Neuron (in vitro differentiated cells): ENCODE results near the gene PLA2G2E.
"Not testable (repeated sequence)": the region's sequence is repeated elsewhere in the genome, so short reads cannot be mapped to it uniquely, and the experiment has no call there.

Experiments
- H2AFZ ChIP-seq: one replicate; pipeline ENCODE4 v1.6.1; 2013; ENCODE audit warnings: low read depth, mild to moderate bottlenecking, inconsistent platforms, low read length, moderate library complexity
- H3K27me3 ChIP-seq: one replicate; pipeline ENCODE4 v1.6.1; 2013; ENCODE audit warnings: low read length; ENCODE audit not compliant: insufficient read depth
- H3K36me3 ChIP-seq: one replicate; pipeline ENCODE4 v1.6.1; 2013; ENCODE audit warnings: low read length; ENCODE audit not compliant: insufficient read depth
- H3K4me1 ChIP-seq: one replicate; pipeline ENCODE4 v1.6.1; 2013; ENCODE audit warnings: low read length; ENCODE audit not compliant: insufficient read depth
- H3K4me3 ChIP-seq: 2 replicates; pipeline ENCODE4 v1.5.1; 2013; ENCODE audit warnings: mild to moderate bottlenecking, low read length, moderate library complexity
- H3K9me3 ChIP-seq: one replicate; pipeline ENCODE4 v1.6.1; 2013; ENCODE audit warnings: low read length

The PLA2G2E gene

DNA sequence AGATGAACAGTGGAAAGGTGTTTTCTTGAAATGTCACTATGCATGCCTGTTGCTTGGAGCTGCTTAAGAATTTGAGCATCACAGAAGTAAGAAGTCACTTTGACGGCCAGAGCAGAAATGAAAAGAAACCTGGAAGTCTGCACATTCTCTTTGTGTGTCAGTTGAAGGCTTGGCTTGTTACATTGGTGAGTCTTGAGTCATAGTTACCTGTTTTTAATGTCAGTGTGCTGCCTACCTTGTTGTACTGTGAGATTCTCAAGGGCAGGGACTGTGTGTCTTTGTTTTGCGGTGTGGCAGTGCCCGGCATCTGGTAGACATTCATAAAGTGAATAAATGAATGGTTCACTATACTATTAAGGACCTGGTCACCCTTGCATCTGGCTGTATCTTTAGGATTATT, 31.3 kb downstream of the PLA2G2E start:
- Histone ChIP-seq H2AFZ (no peak overlapping the region), H3K4me3 (no peak overlapping the region), H3K4me1 (no peaks in the 10 kb centered on the region), H3K36me3 (peaks cover 58% of the 10 kb centered on the region), H3K9me3 (no peaks in the 10 kb centered on the region), H3K27me3 (no peaks in the 10 kb centered on the region)

DNA sequence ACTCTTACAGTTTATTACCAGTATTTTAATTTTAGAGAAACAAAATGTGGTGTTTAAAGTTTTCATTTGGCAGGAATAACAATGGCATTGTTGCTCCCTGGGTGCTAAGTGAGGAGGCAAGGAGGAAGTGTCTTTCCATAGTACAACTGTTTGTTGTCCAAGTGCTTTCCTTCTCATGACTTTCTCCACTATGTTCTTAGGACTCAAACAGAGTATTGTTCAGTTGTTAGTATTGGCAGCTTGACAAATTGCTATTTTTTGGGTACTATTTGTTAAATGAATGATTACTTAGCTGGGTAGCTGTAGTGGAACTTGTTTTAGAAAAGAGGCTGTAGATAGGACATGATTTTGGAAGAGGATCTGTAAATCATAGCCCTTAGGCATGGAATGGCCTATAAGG, 33.8 kb downstream of the PLA2G2E start:
- Histone ChIP-seq H2AFZ (no peak overlapping the region), H3K27me3 (no peaks in the 10 kb centered on the region), H3K4me3 (no peak overlapping the region), H3K36me3 (peaks cover 46% of the 10 kb centered on the region), H3K4me1 (no peaks in the 10 kb centered on the region), H3K9me3 (no peaks in the 10 kb centered on the region)

DNA sequence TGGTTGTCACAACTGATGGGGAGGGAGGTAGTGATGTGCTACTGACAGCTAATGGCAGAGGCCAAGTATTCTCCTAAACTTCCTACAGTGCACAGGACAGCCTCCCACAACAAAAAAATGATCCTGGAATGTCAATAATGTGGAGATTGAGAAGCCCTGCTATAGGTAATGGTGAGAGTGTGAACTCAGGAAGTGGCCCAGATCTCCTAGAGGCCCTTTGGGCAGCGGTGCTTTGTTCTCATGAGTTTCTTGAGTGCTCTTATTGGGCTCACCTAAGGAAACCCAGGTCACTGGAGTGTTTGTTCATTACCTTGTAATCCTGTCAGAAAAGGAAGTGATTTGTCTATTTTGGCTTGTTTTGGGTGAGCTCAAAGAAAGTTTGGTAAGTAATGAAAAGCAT, 35.3 kb downstream of the PLA2G2E start:
- H3K4me1 ChIP-seq = peaks cover 12% of the 10 kb centered on the region
- peaks cover 33% of the 10 kb centered on the region for H3K36me3 ChIP-seq
- H3K4me3 ChIP-seq = no peak overlapping the region
- no peaks in the 10 kb centered on the region for H3K27me3 ChIP-seq
- no peak overlapping the region for H2AFZ ChIP-seq
- H3K9me3 ChIP-seq = no peaks in the 10 kb centered on the region

GRCh38 chr1:19885821-19886220, 37.6 kb downstream of the PLA2G2E start:
- H3K9me3 ChIP-seq = no peaks in the 10 kb centered on the region
- H3K27me3 ChIP-seq = no peaks in the 10 kb centered on the region
- no peak overlapping the region for H3K4me3 ChIP-seq
- peaks cover 13% of the 10 kb centered on the region for H3K36me3 ChIP-seq
- peaks cover 18% of the 10 kb centered on the region for H3K4me1 ChIP-seq
- H2AFZ ChIP-seq = no peak overlapping the region

DNA sequence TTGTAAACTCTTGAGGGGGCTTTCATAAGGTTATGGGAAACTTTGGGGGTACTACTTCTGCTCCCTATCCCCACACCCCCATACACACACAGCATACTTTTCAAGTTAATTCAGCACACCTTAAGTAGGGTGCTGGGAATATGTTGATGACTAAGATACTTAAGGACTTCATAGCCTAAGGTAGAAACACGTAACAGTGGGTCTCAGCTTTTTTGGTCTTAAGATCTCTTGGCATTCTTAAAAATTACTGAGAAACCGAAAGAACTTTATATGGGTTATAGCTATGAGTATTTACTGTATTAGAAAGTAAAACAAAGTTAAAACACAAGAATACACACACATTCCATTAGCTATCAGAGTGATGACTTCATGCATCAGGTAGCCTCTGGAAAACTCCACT, 39.1 kb downstream of the PLA2G2E start:
- Histone ChIP-seq H3K27me3 (no peaks in the 10 kb centered on the region), H3K9me3 (no peaks in the 10 kb centered on the region), H2AFZ (no peak overlapping the region), H3K4me1 (peaks cover 18% of the 10 kb centered on the region), H3K36me3 (peaks cover 4% of the 10 kb centered on the region), H3K4me3 (no peak overlapping the region)

DNA sequence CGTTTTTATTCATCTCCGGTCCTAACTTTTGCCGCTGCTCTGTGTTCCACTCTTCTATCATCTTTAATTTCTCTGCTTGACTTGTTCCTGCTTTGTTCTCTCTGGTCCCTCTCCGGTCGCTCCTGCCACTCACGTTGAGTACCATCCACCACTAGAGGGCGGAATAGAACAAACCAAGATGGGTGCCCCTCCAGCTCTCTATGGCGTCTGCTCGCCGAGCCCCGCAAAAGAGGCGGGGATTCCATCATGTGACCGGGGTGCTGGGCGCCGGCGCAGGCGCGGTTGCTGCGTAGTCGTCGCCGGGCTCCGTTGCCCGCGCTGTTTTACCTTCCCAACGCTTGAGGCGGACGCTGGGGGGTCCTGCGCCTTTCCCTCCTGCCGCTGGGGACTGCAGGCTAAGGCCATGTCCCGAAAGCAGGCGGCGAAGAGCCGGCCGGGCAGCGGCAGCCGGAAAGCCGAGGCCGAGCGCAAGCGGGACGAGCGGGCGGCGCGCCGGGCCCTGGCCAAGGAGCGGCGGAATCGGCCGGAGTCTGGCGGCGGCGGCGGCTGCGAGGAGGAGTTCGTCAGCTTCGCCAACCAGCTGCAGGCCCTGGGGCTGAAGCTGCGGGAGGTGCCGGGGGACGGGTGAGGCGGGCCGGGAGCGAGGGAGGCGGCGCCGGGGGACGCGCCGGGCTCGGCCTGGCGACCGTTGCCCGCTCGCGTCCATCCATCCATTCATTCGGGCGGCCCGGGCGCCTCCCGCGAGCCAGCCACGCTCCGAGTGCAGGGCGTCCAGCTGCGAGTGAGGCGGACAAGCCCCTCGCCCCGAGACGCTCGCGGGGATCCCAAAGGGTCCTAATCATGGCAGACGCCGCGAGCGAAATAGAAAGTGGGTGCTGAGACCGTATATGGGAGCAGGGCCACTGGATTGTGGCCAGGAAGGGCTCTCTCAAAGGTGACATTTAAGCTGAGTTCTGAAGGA, 41.0 kb downstream of the PLA2G2E start, which contains the start of gene OTUD3:
Gene OTUD3 (plus strand): TSS at position 285 of the 961 bp plus-strand sequence. CDS start 119 bp downstream, at position 404.
- H3K27me3 ChIP-seq = no peaks in the 10 kb centered on the region
- H3K4me1 ChIP-seq = peaks cover 18% of the 10 kb centered on the region
- H3K4me3 ChIP-seq = peak within 1 kb of the TSS; percentile 64
- no peaks in the 10 kb centered on the region for H3K9me3 ChIP-seq
- H3K36me3 ChIP-seq = peaks cover 4% of the 10 kb centered on the region
- H2AFZ ChIP-seq = peak within 1 kb of the TSS; percentile 81

DNA sequence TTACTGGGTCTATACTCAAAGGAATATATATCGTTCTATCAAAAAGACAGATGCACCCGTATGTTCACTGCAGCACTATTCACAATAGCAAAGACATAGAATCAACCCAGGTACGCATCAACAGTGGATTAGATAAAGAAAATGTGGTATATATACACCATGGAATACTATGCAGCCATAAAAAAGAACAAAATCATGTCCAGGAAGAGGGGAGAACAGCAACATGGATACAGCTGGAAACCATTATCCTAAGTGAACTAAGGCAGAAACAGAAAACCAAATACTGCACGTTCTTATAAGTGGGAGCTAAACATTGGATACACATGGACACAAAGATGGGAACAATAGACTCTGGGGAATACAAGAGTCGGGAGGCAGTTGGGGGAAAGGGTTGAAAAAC, 42.6 kb downstream of the PLA2G2E start:
- not testable (repeated sequence) for H3K27me3 ChIP-seq, H3K4me3 ChIP-seq, H3K36me3 ChIP-seq, H2AFZ ChIP-seq, H3K9me3 ChIP-seq
- H3K4me1 ChIP-seq = peaks cover 18% of the 10 kb centered on the region

- Histone ChIP-seq H3K36me3 (no peaks in the 10 kb centered on the region), H2AFZ (no peak overlapping the region), H3K27me3 (no peaks in the 10 kb centered on the region), H3K4me1 (peaks cover 18% of the 10 kb centered on the region), H3K9me3 (no peaks in the 10 kb centered on the region), H3K4me3 (no peak overlapping the region)
Observed at GRCh38 chr1:19879661-19880060, 43.8 kb downstream of the PLA2G2E start.

- H2AFZ ChIP-seq = no peak overlapping the region
- no peaks in the 10 kb centered on the region for H3K9me3 ChIP-seq
- H3K4me1 ChIP-seq = peaks cover 18% of the 10 kb centered on the region
- H3K4me3 ChIP-seq = no peak overlapping the region
- H3K36me3 ChIP-seq = no peaks in the 10 kb centered on the region
- H3K27me3 ChIP-seq = no peaks in the 10 kb centered on the region
Observed at GRCh38 chr1:19879227-19879626, 44.2 kb downstream of the PLA2G2E start.

DNA sequence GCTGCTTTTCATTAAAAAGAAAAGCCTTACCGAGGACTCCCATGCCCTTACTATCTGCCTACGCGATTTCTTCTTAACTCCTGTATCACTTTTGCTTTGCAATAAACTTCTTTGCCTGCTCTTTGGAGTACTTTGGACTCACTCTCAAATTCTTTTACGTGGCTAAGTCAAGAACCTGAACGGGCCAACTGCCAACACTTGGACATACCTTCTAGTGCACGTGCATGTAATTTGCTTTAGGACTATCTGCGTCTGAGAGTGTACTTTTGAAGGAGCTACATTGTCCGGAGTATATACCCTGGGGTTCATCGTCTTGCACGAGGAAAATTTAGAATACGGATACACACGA, 44.8 kb downstream of the PLA2G2E start:
- Histone ChIP-seq H3K36me3 (no peaks in the 10 kb centered on the region), H3K4me1 (peaks cover 11% of the 10 kb centered on the region), H3K27me3 (no peaks in the 10 kb centered on the region), H3K9me3 (no peaks in the 10 kb centered on the region), H3K4me3 (no peak overlapping the region), H2AFZ (no peak overlapping the region)

- H3K9me3 ChIP-seq = no peaks in the 10 kb centered on the region
- peaks cover 6% of the 10 kb centered on the region for H3K4me1 ChIP-seq
- no peaks in the 10 kb centered on the region for H3K27me3 ChIP-seq
- no peaks in the 10 kb centered on the region for H3K36me3 ChIP-seq
- no peak overlapping the region for H3K4me3 ChIP-seq
- H2AFZ ChIP-seq = no peak overlapping the region
Observed at GRCh38 chr1:19877821-19878636, 45.4 kb downstream of the PLA2G2E start.

DNA sequence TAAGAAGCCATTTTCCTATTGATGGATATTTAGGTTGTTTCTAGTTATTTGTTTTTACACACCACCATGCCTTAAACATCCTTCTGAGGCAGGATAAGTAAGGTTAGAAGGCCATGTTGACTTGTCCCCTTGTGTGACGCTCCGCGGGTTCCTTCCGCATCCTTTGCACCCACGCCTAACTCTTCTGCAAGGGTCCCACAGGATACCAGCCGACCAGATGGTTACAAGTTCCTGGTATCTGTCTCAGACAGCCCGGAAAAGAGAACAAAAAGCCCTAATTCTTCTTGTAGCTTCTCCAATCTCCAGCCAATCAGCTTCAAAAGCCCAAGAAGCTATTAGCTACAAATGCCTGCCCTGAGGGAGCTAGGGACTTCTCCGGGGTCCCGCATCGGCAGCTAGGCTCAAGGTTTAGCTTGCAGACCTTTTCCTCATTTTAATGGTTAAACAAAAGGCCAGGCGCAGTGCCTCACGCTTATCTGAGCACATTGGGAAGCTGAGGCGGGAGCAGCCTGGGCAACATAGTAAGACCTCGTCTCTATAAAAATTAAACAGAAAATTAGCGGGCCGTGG, 46.2 kb downstream of the PLA2G2E start:
- Histone ChIP-seq H3K4me1 (peaks cover 4% of the 10 kb centered on the region), H3K36me3 (no peaks in the 10 kb centered on the region), H3K9me3 (no peaks in the 10 kb centered on the region), H2AFZ (no peak overlapping the region), H3K4me3 (no peak overlapping the region), H3K27me3 (no peaks in the 10 kb centered on the region)

DNA sequence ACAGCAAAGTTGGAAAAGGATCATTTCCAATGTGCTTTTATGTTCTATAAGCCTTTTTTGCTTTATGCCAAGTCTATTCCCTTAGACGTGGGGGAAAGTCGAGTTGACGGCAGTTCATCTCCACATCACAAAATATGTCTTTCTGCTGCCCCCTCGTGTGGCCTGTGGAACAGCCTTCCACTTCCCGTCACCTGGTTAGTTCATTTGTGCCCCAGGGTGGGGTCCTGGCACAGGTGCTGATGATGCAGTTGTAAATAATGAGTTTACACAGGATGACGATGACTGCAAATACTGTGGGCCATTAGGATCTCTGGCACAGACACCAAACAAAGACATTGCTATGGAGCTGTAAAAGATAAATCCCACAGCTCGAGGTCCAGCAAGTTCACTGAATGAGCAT, 51.2 kb downstream of the PLA2G2E start:
- no peaks in the 10 kb centered on the region for H3K9me3 ChIP-seq

More for the DNA sequence above, 51.2 kb downstream of the PLA2G2E start:
- Histone ChIP-seq H3K36me3 (no peaks in the 10 kb centered on the region), H3K4me1 (no peaks in the 10 kb centered on the region), H2AFZ (no peak overlapping the region), H3K27me3 (no peaks in the 10 kb centered on the region), H3K4me3 (no peak overlapping the region)
